H9 (cell line): ENCODE results near the gene GP2. TPM values are rescaled to one million over a fixed set of nuclear protein-coding genes. Genes with fewer than 3 reads are reported as not detected.

Experiments
- DNase-seq: peaks from one replicate; pipeline ENCODE4 v3.0.0-alpha.2; 2017
- H2AFZ ChIP-seq: one replicate; pipeline ENCODE4 v1.6.1; 2013; ENCODE audit warnings: mild to moderate bottlenecking, low read length, control low read depth, moderate library complexity
- H2AK5ac ChIP-seq: 2 replicates; pipeline ENCODE4 v1.6.1; 2013; ENCODE audit warnings: low read length, control low read depth, mixed read lengths; ENCODE audit not compliant: insufficient read length
- H2BK120ac ChIP-seq: one replicate; pipeline ENCODE4 v1.6.1; 2013; ENCODE audit warnings: low read depth, mild to moderate bottlenecking, low read length, control low read depth, inconsistent platforms; ENCODE audit not compliant: poor library complexity, severe bottlenecking
- H2BK12ac ChIP-seq: 2 replicates; pipeline ENCODE4 v1.6.1; 2013; ENCODE audit warnings: low read length, control low read depth, mixed read lengths, low read depth; ENCODE audit not compliant: insufficient read length
- H2BK15ac ChIP-seq: 2 replicates; pipeline ENCODE4 v1.6.1; 2013; ENCODE audit warnings: low read depth, low read length, control low read depth
- H2BK20ac ChIP-seq: one replicate; pipeline ENCODE4 v1.6.1; 2013; ENCODE audit warnings: low read depth, mild to moderate bottlenecking, low read length, control low read depth, inconsistent platforms; ENCODE audit not compliant: poor library complexity, severe bottlenecking
- H2BK5ac ChIP-seq: 2 replicates; pipeline ENCODE4 v1.6.1; 2013; ENCODE audit warnings: low read length, control low read depth, mixed read lengths; ENCODE audit not compliant: insufficient read length
- H3K14ac ChIP-seq: 2 replicates; pipeline ENCODE4 v1.6.1; 2013; ENCODE audit warnings: low read length, control low read depth; ENCODE audit not compliant: insufficient read depth
- H3K18ac ChIP-seq: 2 replicates; pipeline ENCODE4 v1.6.1; 2013; ENCODE audit warnings: low read depth, mild to moderate bottlenecking, mixed read lengths, low read length, control low read depth; ENCODE audit not compliant: insufficient read length
- H3K23ac ChIP-seq: 2 replicates; pipeline ENCODE4 v1.6.1; 2013; ENCODE audit warnings: low read length, control low read depth, mixed read lengths, low read depth; ENCODE audit not compliant: insufficient read length
- H3K23me2 ChIP-seq: 2 replicates; pipeline ENCODE4 v1.6.1; 2013; ENCODE audit warnings: low read depth, mild to moderate bottlenecking, mixed read lengths, low read length, control low read depth; ENCODE audit not compliant: insufficient read length, poor library complexity, severe bottlenecking
- H3K27ac ChIP-seq: 2 replicates; pipeline ENCODE4 v1.5.1; 2013; ENCODE audit warnings: low read length, control low read depth, mixed read lengths, low read depth; ENCODE audit not compliant: insufficient read length
- H3K27me3 ChIP-seq: 2 replicates; pipeline ENCODE4 v1.6.1; 2013; ENCODE audit warnings: low read length, control low read depth, inconsistent platforms; ENCODE audit not compliant: insufficient read depth
- H3K4ac ChIP-seq: 2 replicates; pipeline ENCODE4 v1.6.1; 2013; ENCODE audit warnings: low read depth, mild to moderate bottlenecking, control low read depth, inconsistent platforms, low read length, moderate library complexity
- H3K4me1 ChIP-seq: 2 replicates; pipeline ENCODE4 v1.6.1; 2013; ENCODE audit warnings: low read length, control low read depth, inconsistent platforms; ENCODE audit not compliant: insufficient read depth
- H3K4me2 ChIP-seq: 2 replicates; pipeline ENCODE4 v1.6.1; 2013; ENCODE audit warnings: low read length, control low read depth, mixed read lengths; ENCODE audit not compliant: insufficient read length, insufficient read depth
- H3K56ac ChIP-seq: 2 replicates; pipeline ENCODE4 v1.6.1; 2013; ENCODE audit warnings: low read depth, mild to moderate bottlenecking, mixed read lengths, low read length, control low read depth; ENCODE audit not compliant: insufficient read length
- H3K79me1 ChIP-seq: 2 replicates; pipeline ENCODE4 v1.6.1; 2013; ENCODE audit warnings: low read depth, mild to moderate bottlenecking, moderate library complexity, low read length, control low read depth, inconsistent platforms; ENCODE audit not compliant: insufficient read depth, poor library complexity, severe bottlenecking
- H3K79me2 ChIP-seq: 2 replicates; pipeline ENCODE4 v1.6.1; 2013; ENCODE audit warnings: low read length, control low read depth, inconsistent platforms; ENCODE audit not compliant: insufficient read depth
- H3K9ac ChIP-seq: 2 replicates; pipeline ENCODE4 v1.6.1; 2013; ENCODE audit warnings: low read length, control low read depth, mixed read lengths; ENCODE audit not compliant: insufficient read length; ENCODE audit errors: extremely low read depth
- H3K9me3 ChIP-seq: one replicate; pipeline ENCODE4 v1.6.1; 2013; ENCODE audit warnings: low read depth, low read length, inconsistent platforms; ENCODE audit not compliant: control insufficient read depth
- H3T11ph ChIP-seq: one replicate; pipeline ENCODE4 v1.6.1; 2013; ENCODE audit warnings: mild to moderate bottlenecking, low read length, control low read depth, inconsistent platforms
- H4K20me1 ChIP-seq: one replicate; pipeline ENCODE4 v1.6.1; 2013; ENCODE audit not compliant: control insufficient read depth, insufficient read length, insufficient read depth
- H4K5ac ChIP-seq: 2 replicates; pipeline ENCODE4 v1.6.1; 2013; ENCODE audit warnings: low read depth, mild to moderate bottlenecking, mixed read lengths, low read length, control low read depth; ENCODE audit not compliant: insufficient read length
- H4K8ac ChIP-seq: replicated peaks from 2 replicates; pipeline ENCODE4 v1.6.1; 2013; ENCODE audit warnings: low read length, control low read depth, mixed read lengths, low read depth; ENCODE audit not compliant: insufficient read length
- H4K91ac ChIP-seq: 2 replicates; pipeline ENCODE4 v1.6.1; 2013; ENCODE audit warnings: low read depth, mild to moderate bottlenecking, moderate library complexity, mixed read lengths, low read length, control low read depth; ENCODE audit not compliant: insufficient read length
- H3K27ac Mint-ChIP-seq, 3 experiments: 2 replicates in 2 of 3; 3 replicates in 1 of 3; pipeline ENCODE4 v1.8.0; 2020 to 2021; ENCODE audit warnings: mixed read lengths in 3 of 3, mild to moderate bottlenecking in 1 of 3, moderate library complexity in 1 of 3
- H3K27me3 Mint-ChIP-seq: 2 replicates; pipeline ENCODE4 v1.8.0; 2021; ENCODE audit warnings: low read depth, mild to moderate bottlenecking, moderate library complexity, mixed read lengths
- H3K36me3 Mint-ChIP-seq, 3 experiments: 2 replicates in 2 of 3; 3 replicates in 1 of 3; pipeline ENCODE4 v1.8.0; 2020 to 2021; ENCODE audit warnings: low read depth in 3 of 3, mixed read lengths in 3 of 3; ENCODE audit not compliant: insufficient read depth in 1 of 3
- H3K4me1 Mint-ChIP-seq, 2 experiments: 2 replicates each; pipeline ENCODE4 v1.8.0; 2020; ENCODE audit warnings: mixed read lengths in 2 of 2
- H3K4me3 Mint-ChIP-seq, 2 experiments: 2 replicates in 1 of 2; 3 replicates in 1 of 2; pipeline ENCODE4 v1.8.0; 2020 to 2021; ENCODE audit warnings: mild to moderate bottlenecking in 2 of 2, mixed read lengths in 2 of 2, moderate library complexity in 1 of 2
- H3K9me3 Mint-ChIP-seq, 2 experiments: 2 replicates in 1 of 2; 3 replicates in 1 of 2; pipeline ENCODE4 v1.8.0; 2020; ENCODE audit warnings: mild to moderate bottlenecking in 2 of 2, mixed read lengths in 2 of 2, moderate library complexity in 1 of 2
- WGBS: extraction: QIAGEN DNeasy Blood & Tissue Kit; methylation state at CpG from one replicate; pipeline ENCODE4 v1.1.7; 2013; ENCODE audit warnings: missing lambda C conversion rate, low lambda C conversion rate, mixed read lengths; ENCODE audit not compliant: insufficient read length; ENCODE audit errors: extremely low coverage; 5-methylcytosine and 5-hydroxymethylcytosine counted together
- total RNA-seq: library from RNA; stranded (reverse); gene quantifications from 2 replicates; pipeline ENCODE4 v1.2.1, GENCODE V29; 2021
- TF ChIP-seq, protein P1 (sequence below): fragments of 200-600 bp; sonication (generic); conservative IDR thresholded peaks from 3 replicates; pipeline ENCODE4 v1.8.0; 2021; ENCODE audit warnings: antibody characterized with exemption, mild to moderate bottlenecking

The GP2 gene
- total RNA-seq, 1 experiment from 2014 or later: not detected

- H4K20me1 ChIP-seq: peaks cover 3% of the 10 kb centered on the region
- H3K36me3 Mint-ChIP-seq: no peaks in the 10 kb centered on the region
- H3K27ac Mint-ChIP-seq: no peak overlapping the region
- peaks cover 8 to 12% of the 10 kb centered on the region in 2 experiments; a peak in 2 of 4 replicates for H3K4me1 Mint-ChIP-seq
- H3K79me1 ChIP-seq: no peaks in the 10 kb centered on the region
- H3K9me3 Mint-ChIP-seq: no peaks in the 10 kb centered on the region; a peak in 1 of 5 replicates
- H3K9ac ChIP-seq: no peak overlapping the region
- no peak overlapping the region for H3K27ac ChIP-seq
- H4K91ac ChIP-seq: no peak overlapping the region
- no peak overlapping the region for H2BK20ac ChIP-seq
- H3K9me3 ChIP-seq: no peaks in the 10 kb centered on the region
- DNase-seq: no peak
- H4K5ac ChIP-seq: no peak overlapping the region
- no peak overlapping the region for H2BK15ac ChIP-seq
- H2AK5ac ChIP-seq: no peak overlapping the region
- no peaks in the 10 kb centered on the region for H3K23me2 ChIP-seq
- no peak overlapping the region for H2BK12ac ChIP-seq
- no peak overlapping the region for H2BK120ac ChIP-seq
- H2BK5ac ChIP-seq: no peak overlapping the region
- no peak overlapping the region for H3K18ac ChIP-seq
- H3K4me1 ChIP-seq: peaks cover 6% of the 10 kb centered on the region
- no peak overlapping the region for H3K4me2 ChIP-seq
- no peak overlapping the region for H3K14ac ChIP-seq
- no peak overlapping the region for H3T11ph ChIP-seq
- H3K4me3 Mint-ChIP-seq: no peak overlapping the region
- H3K27me3 Mint-ChIP-seq: peaks cover 17% of the 10 kb centered on the region
- H2AFZ ChIP-seq: no peak overlapping the region
- H3K23ac ChIP-seq: no peak overlapping the region
- H3K4ac ChIP-seq: no peak overlapping the region
- TF ChIP-seq, protein P1, sequence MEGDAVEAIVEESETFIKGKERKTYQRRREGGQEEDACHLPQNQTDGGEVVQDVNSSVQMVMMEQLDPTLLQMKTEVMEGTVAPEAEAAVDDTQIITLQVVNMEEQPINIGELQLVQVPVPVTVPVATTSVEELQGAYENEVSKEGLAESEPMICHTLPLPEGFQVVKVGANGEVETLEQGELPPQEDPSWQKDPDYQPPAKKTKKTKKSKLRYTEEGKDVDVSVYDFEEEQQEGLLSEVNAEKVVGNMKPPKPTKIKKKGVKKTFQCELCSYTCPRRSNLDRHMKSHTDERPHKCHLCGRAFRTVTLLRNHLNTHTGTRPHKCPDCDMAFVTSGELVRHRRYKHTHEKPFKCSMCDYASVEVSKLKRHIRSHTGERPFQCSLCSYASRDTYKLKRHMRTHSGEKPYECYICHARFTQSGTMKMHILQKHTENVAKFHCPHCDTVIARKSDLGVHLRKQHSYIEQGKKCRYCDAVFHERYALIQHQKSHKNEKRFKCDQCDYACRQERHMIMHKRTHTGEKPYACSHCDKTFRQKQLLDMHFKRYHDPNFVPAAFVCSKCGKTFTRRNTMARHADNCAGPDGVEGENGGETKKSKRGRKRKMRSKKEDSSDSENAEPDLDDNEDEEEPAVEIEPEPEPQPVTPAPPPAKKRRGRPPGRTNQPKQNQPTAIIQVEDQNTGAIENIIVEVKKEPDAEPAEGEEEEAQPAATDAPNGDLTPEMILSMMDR: no peak
- H3K56ac ChIP-seq: no peak overlapping the region
- WGBS: no CpG with 5 or more reads among the region's 7 CpGs
- no peak overlapping the region for H4K8ac ChIP-seq
- H3K27me3 ChIP-seq: no peaks in the 10 kb centered on the region
- H3K79me2 ChIP-seq: no peaks in the 10 kb centered on the region
Observed at GRCh38 chr16:20318006-20318405, 9.3 kb downstream of the GP2 start.
